Measurements from ENCODE around the gene LRSAM1.

LRSAM1 gene

DNA sequence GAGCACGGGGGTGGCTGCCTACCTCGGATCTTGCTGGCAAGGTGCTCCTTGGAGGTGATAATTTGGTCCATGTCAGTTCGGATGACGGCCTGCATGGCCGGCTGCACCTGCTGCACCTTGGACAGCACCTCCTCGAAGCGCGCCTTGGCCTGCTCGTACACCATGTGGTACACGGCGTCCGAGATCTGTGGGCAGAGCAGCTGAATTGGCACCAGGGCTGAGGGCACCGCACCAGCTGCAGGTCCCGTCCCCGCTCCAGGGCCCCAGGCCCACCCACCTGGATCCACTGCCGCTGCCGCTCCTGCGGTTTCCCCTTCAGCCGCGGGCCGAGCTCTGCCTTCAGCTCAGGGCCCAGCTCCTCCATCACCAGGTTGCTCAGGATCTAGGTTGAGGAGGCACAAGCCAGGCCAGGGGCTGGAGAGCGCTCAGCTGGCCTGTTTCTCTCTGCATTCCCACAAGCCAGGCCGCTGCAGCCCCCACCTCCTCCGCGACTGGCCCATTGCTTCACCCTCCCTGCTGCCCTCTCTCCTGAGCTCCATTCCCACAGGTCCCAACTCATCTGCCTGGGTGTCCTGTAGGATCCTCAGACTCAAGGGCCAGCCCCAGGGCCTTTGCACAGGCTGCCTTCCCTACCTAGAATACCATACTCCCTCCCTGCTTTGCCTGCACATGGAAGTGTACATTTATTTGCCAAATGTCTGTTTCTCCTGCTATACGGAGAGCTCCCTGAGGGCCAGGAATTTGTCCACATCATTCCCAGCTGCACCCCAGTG lies 65.7 kb downstream of the LRSAM1 start:
- ATAC-seq = no peak
- TF ChIP-seq PPARA (CRISPR knock-in tag; IDR thresholded peaks at IDR 0.05; ENCODE audit: borderline replicate concordance) (no peak), SNAI2 (CRISPR knock-in tag; IDR thresholded peaks at IDR 0.05) (no peak)

DNA sequence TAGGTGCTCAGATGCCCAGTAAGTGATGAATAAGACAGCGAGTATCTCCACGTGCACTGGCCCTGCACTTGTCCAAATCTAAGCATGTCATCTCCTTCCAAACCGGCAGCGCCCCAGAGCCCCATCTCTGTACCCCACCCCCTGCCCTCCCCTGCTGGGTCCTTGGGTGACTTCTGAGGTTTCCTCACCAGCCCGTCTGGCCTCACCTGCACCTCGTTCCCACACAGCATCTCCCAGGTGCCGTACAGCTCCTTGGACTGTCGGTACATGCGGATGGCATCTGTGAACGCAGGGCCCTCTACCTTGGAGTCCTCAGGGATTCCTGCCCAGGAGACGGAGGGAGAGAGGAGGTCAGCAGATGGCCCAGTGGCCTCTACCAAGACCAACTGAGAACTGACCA lies 66.3 kb downstream of the LRSAM1 start:
- ATAC-seq = no peak
- TF ChIP-seq, protein P1, sequence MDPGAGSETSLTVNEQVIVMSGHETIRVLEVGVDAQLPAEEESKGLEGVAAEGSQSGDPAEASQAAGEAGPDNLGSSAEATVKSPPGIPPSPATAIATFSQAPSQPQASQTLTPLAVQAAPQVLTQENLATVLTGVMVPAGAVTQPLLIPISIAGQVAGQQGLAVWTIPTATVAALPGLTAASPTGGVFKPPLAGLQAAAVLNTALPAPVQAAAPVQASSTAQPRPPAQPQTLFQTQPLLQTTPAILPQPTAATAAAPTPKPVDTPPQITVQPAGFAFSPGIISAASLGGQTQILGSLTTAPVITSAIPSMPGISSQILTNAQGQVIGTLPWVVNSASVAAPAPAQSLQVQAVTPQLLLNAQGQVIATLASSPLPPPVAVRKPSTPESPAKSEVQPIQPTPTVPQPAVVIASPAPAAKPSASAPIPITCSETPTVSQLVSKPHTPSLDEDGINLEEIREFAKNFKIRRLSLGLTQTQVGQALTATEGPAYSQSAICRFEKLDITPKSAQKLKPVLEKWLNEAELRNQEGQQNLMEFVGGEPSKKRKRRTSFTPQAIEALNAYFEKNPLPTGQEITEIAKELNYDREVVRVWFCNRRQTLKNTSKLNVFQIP (CRISPR knock-in tag; IDR thresholded peaks at IDR 0.05; ENCODE audit: borderline replicate concordance, low read depth) = no peak
- TF ChIP-seq TOX (CRISPR knock-in tag; IDR thresholded peaks at IDR 0.05; ENCODE audit: borderline replicate concordance) = no peak

DNA sequence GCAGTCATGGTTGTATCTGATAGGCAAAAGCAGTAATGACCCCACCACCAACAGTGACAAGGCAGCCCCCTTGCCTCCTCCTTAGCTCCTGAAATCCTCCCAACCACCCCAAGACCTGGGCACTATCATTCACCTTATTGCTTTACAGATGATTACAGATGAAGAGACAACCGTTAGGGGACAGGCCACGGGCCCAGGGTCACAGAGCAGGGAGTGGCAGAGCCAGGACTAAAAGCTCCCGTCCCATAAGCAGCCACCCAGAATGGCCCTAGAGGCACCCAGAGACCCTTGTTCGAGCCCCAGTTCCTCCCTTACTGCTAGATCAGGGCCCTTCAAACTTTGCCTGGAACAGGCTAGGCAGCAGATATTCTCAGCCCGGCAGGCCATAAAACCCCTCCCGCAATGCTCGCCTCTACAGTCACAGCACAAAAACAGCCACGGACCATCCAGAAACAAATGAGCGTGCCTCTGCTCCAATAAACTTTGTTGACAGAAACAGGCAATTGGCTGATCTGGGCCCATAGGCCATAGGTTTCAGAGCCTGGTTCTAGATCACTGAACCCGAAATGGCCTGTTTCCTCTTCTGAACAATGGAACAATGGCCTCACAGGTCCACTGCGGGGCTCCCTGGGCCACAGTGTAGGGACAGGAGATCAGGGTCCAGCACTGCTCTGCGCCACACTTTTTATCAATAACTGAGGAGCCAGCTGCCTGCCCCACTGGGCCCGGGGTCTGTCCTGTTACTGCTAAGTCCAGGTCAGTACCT lies 67.0 kb downstream of the LRSAM1 start:
- TF ChIP-seq SNAI2 (CRISPR knock-in tag; IDR thresholded peaks at IDR 0.05) (no peak), ZNF70 (CRISPR knock-in tag; IDR thresholded peaks at IDR 0.05) (no peak)
- ATAC-seq = no peak

DNA sequence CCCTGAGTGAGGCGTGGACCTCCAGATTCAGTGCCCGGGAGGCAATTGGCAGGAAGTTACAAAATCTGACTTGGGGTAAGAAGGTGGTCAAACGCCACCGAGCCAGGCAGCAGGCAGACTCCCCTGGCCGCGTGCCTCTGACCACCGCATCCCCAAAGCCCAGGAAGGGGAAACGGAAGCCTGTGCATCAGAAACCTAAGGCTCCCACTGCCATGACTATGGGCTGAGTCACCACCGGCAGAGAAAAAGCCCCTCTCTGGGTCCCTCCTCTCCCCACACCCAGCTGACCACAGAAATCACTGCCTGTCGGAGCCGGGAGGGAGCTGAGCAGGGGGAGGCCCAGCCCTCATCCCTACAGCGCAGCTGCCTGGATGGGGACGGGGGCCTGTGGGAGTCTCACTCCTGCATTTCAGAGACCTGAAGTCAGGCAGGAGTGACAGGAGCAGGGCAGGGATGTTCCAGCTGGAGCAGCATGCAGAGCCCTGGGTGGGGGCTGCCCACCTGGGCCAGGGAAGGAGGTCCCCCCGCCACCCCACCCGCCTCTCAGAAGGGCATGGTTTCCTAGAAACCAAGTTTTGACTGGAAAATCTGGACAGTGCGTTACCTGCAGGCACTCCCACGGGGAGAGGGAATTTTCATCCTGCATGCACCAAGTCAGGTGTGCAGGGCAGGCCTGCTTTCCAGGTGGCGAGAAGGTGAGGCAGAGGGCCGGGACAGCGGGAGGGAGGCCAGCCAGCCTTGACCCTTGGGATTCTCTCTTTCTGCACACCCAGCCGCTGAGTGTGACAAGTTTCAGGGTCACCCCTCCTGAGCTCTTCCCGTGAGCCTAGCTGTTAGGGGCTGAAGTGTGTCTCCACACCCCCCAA lies 68.2 kb downstream of the LRSAM1 start:
- peak; percentile 87 for ATAC-seq
- TF ChIP-seq BACH2 (CRISPR knock-in tag; IDR thresholded peaks at IDR 0.05; ENCODE audit: borderline replicate concordance) (no peak), ISL1 (CRISPR knock-in tag; IDR thresholded peaks at IDR 0.05) (no peak), RARB (CRISPR knock-in tag; IDR thresholded peaks at IDR 0.05) (no peak), ZNF8 (CRISPR knock-in tag; IDR thresholded peaks at IDR 0.05) (no peak), ESRRG (CRISPR knock-in tag; IDR thresholded peaks at IDR 0.05) (no peak), SNAI2 (CRISPR knock-in tag; IDR thresholded peaks at IDR 0.05) (no peak), PPARA (CRISPR knock-in tag; IDR thresholded peaks at IDR 0.05; ENCODE audit: borderline replicate concordance) (no peak), GLIS3 (CRISPR knock-in tag; IDR thresholded peaks at IDR 0.05) (no peak), ARNTL (CRISPR knock-in tag; IDR thresholded peaks at IDR 0.05; ENCODE audit: borderline replicate concordance, low read depth) (no peak), ZFP30 (CRISPR knock-in tag; IDR thresholded peaks at IDR 0.05) (no peak), ZNF565 (CRISPR knock-in tag; conservative IDR thresholded peaks at IDR 0.05; ENCODE audit: low read depth) (no peak), CSDC2 (CRISPR knock-in tag; IDR thresholded peaks at IDR 0.05) (no peak)
- TF ChIP-seq, protein P2, sequence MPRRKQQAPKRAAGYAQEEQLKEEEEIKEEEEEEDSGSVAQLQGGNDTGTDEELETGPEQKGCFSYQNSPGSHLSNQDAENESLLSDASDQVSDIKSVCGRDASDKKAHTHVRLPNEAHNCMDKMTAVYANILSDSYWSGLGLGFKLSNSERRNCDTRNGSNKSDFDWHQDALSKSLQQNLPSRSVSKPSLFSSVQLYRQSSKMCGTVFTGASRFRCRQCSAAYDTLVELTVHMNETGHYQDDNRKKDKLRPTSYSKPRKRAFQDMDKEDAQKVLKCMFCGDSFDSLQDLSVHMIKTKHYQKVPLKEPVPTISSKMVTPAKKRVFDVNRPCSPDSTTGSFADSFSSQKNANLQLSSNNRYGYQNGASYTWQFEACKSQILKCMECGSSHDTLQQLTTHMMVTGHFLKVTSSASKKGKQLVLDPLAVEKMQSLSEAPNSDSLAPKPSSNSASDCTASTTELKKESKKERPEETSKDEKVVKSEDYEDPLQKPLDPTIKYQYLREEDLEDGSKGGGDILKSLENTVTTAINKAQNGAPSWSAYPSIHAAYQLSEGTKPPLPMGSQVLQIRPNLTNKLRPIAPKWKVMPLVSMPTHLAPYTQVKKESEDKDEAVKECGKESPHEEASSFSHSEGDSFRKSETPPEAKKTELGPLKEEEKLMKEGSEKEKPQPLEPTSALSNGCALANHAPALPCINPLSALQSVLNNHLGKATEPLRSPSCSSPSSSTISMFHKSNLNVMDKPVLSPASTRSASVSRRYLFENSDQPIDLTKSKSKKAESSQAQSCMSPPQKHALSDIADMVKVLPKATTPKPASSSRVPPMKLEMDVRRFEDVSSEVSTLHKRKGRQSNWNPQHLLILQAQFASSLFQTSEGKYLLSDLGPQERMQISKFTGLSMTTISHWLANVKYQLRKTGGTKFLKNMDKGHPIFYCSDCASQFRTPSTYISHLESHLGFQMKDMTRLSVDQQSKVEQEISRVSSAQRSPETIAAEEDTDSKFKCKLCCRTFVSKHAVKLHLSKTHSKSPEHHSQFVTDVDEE (CRISPR knock-in tag; IDR thresholded peaks at IDR 0.05) = no peak
- TF ChIP-seq, protein P3, sequence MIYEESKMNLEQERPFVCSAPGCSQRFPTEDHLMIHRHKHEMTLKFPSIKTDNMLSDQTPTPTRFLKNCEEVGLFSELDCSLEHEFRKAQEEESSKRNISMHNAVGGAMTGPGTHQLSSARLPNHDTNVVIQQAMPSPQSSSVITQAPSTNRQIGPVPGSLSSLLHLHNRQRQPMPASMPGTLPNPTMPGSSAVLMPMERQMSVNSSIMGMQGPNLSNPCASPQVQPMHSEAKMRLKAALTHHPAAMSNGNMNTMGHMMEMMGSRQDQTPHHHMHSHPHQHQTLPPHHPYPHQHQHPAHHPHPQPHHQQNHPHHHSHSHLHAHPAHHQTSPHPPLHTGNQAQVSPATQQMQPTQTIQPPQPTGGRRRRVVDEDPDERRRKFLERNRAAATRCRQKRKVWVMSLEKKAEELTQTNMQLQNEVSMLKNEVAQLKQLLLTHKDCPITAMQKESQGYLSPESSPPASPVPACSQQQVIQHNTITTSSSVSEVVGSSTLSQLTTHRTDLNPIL (CRISPR knock-in tag; IDR thresholded peaks at IDR 0.05; ENCODE audit: low read depth) = no peak
- TF ChIP-seq, protein P4, sequence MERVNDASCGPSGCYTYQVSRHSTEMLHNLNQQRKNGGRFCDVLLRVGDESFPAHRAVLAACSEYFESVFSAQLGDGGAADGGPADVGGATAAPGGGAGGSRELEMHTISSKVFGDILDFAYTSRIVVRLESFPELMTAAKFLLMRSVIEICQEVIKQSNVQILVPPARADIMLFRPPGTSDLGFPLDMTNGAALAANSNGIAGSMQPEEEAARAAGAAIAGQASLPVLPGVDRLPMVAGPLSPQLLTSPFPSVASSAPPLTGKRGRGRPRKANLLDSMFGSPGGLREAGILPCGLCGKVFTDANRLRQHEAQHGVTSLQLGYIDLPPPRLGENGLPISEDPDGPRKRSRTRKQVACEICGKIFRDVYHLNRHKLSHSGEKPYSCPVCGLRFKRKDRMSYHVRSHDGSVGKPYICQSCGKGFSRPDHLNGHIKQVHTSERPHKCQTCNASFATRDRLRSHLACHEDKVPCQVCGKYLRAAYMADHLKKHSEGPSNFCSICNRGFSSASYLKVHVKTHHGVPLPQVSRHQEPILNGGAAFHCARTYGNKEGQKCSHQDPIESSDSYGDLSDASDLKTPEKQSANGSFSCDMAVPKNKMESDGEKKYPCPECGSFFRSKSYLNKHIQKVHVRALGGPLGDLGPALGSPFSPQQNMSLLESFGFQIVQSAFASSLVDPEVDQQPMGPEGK (CRISPR knock-in tag; IDR thresholded peaks at IDR 0.05; ENCODE audit: borderline replicate concordance) = no peak
- TF ChIP-seq, protein P5, sequence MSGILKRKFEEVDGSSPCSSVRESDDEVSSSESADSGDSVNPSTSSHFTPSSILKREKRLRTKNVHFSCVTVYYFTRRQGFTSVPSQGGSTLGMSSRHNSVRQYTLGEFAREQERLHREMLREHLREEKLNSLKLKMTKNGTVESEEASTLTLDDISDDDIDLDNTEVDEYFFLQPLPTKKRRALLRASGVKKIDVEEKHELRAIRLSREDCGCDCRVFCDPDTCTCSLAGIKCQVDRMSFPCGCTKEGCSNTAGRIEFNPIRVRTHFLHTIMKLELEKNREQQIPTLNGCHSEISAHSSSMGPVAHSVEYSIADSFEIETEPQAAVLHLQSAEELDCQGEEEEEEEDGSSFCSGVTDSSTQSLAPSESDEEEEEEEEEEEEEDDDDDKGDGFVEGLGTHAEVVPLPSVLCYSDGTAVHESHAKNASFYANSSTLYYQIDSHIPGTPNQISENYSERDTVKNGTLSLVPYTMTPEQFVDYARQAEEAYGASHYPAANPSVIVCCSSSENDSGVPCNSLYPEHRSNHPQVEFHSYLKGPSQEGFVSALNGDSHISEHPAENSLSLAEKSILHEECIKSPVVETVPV (CRISPR knock-in tag; IDR thresholded peaks at IDR 0.05) = no peak

All from SK-N-SH treated with all-trans-retinoic acid at 6 μM for 48 hours (cell line).